ENCODE measurements around the gene SKI.
A peak's percentile ranks its signal among the peaks of the same experiment; 100 is the strongest.
"Not testable (repeated sequence)": the region's sequence is repeated elsewhere in the genome, so short reads cannot be mapped to it uniquely, and the experiment has no call there.

The SKI gene

DNA sequence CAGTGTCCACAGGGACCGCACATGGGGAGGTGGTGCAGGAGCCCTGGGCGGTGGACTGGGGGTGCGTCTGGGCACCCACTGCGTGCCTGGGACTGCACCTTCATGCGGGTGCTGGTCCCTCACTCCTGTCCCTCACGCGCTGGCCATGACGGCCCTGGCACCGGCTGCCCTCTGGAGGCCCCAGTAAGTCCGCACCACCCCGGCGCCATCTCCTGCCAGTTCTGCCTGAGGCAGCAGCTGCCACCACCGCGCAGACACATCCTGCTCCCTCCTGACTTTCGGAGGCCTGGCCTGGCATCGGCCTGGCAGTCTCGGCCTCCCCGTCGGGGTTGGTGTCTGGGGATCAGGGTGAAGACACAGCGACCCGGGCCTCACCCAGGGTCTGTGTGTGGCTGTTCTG is 98.4 kb downstream of the SKI start:
- Histone ChIP-seq H3K27ac (peak overlapping the region; percentile 50; the same call in 1 of the 2 replicates), H3K36me3 (ENCODE audit: insufficient read depth, low read length) (no peaks in the 10 kb centered on the region), H3K4me3 (no peak overlapping the region), H3K9ac (ENCODE audit: insufficient read length) (peak overlapping the region; percentile 59), H3K9me3 (ENCODE audit: low read depth, low read length) (no peaks in the 10 kb centered on the region)
- TF ChIP-seq FOXP2 (optimal IDR thresholded peaks at IDR 0.05; ENCODE audit: control extremely low read depth, extremely low read length, insufficient read depth), result no peak
- no peak for TF ChIP-seq EZH2 (IDR thresholded peaks at IDR 0.05)
- no peak for TF ChIP-seq POLR2AphosphoS5 (IDR thresholded peaks at IDR 0.05; ENCODE audit: borderline replicate concordance, low read depth, low read length)
- DNase-seq (ENCODE audit: low read depth, low spot score), result no peak

GRCh38 chr1:2327162-2327561 is 99.0 kb downstream of the SKI start:
- H3K9me3 ChIP-seq (ENCODE audit: low read depth, low read length); H3K4me3 ChIP-seq; DNase-seq (ENCODE audit: low read depth, low spot score); H3K36me3 ChIP-seq (ENCODE audit: insufficient read depth, low read length): not testable (repeated sequence)
- Histone ChIP-seq H3K9ac (ENCODE audit: insufficient read length) (peak overlapping the region; percentile 49), H3K27ac (peak overlapping the region; percentile 50; the same call in 1 of the 2 replicates)

- no peaks in the 10 kb centered on the region for H3K36me3 ChIP-seq (ENCODE audit: insufficient read depth, low read length)
- no peak overlapping the region for H3K9ac ChIP-seq (ENCODE audit: insufficient read length)
- no peak overlapping the region for H3K4me3 ChIP-seq
- no peak overlapping the region for H3K27ac ChIP-seq
- TF ChIP-seq EZH2 (IDR thresholded peaks at IDR 0.05), result no peak
- no peak for DNase-seq (ENCODE audit: low read depth, low spot score)
- no peaks in the 10 kb centered on the region for H3K9me3 ChIP-seq (ENCODE audit: low read depth, low read length)
Measured at GRCh38 chr1:2327841-2328240, 99.7 kb downstream of the SKI start.

DNA sequence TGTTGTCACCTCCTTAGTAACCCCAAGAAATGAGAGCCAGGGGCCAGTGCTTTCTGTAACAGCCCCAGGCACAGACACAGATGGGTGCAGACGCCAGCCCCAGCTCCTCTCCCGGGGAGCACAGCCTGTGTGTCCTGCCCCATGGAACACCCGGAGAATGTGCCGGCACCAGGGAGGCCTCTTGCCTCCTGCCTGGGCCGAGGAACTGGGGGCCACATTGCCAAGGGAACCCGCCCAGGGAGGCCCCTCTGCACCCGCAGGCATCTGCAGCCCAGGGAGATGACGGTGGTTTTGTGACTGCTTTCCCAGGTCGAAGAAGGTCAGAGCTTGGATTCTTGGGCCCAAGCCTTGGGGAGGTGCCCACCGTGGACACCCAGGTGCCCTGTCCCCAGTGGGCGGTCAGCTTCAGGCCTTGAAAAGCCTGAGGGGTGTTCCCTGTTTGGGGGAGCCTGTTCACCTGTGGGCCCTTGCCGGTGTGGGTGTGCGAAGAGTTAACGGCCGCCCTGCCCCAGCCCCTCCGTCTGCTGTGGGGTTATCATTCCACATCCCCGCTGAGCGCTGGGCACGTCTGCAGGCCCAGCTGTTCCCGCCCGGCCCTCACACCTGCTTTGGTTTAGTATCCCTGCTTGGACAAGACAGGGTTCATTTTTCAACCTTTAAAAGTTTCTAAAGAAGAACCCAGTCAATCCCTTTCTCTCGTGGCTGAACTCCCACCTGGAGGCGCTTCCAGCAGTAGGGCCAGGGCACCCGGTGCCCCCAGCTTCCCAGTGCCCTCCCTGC is 100.7 kb downstream of the SKI start:
- TF ChIP-seq EZH2 (IDR thresholded peaks at IDR 0.05), result no peak
- no peak for TF ChIP-seq POLR2AphosphoS5 (IDR thresholded peaks at IDR 0.05; ENCODE audit: borderline replicate concordance, low read depth, low read length)
- TF ChIP-seq FOXP2 (optimal IDR thresholded peaks at IDR 0.05; ENCODE audit: control extremely low read depth, extremely low read length, insufficient read depth), result no peak
- H3K9ac ChIP-seq (ENCODE audit: insufficient read length), result no peak overlapping the region
- no peak for DNase-seq (ENCODE audit: low read depth, low spot score)
- no peaks in the 10 kb centered on the region for H3K9me3 ChIP-seq (ENCODE audit: low read depth, low read length)
- no peak overlapping the region for H3K27ac ChIP-seq
- no peak overlapping the region for H3K4me3 ChIP-seq
- no peaks in the 10 kb centered on the region for H3K36me3 ChIP-seq (ENCODE audit: insufficient read depth, low read length)

DNA sequence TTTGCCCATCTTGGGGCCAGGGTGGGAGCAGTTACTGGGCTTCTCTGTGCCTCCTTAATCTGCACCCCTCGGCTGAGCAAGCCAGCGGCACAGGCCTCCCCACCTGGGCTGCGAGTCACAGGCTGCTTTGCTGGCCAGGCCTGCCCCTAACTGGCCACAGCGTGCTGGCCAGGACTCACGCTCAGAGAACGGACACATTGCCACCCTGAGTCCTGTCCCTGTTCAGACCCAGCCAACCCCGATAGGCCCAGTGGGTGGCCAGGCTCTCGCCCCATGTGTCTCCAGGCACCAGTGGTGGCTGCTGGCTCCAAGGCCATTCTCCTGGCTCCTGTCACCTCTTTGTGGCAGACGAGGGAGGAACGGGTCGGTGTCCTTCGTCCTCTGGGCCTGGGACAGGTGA is 101.9 kb downstream of the SKI start:
- no peak for DNase-seq (ENCODE audit: low read depth, low spot score)
- TF ChIP-seq FOXP2 (optimal IDR thresholded peaks at IDR 0.05; ENCODE audit: control extremely low read depth, extremely low read length, insufficient read depth) (no peak), POLR2AphosphoS5 (IDR thresholded peaks at IDR 0.05; ENCODE audit: borderline replicate concordance, low read depth, low read length) (no peak), EZH2 (IDR thresholded peaks at IDR 0.05) (no peak)
- H3K27ac ChIP-seq, result no peak overlapping the region
- H3K36me3 ChIP-seq (ENCODE audit: insufficient read depth, low read length), result no peaks in the 10 kb centered on the region
- H3K9me3 ChIP-seq (ENCODE audit: low read depth, low read length), result no peaks in the 10 kb centered on the region
- H3K4me3 ChIP-seq, result no peak overlapping the region
- H3K9ac ChIP-seq (ENCODE audit: insufficient read length), result no peak overlapping the region

GRCh38 chr1:2330519-2331199 is 102.5 kb downstream of the SKI start:
- no peak for DNase-seq (ENCODE audit: low read depth, low spot score)
- no peak overlapping the region for H3K27ac ChIP-seq
- no peaks in the 10 kb centered on the region for H3K36me3 ChIP-seq (ENCODE audit: insufficient read depth, low read length)
- no peak for TF ChIP-seq POLR2AphosphoS5 (IDR thresholded peaks at IDR 0.05; ENCODE audit: borderline replicate concordance, low read depth, low read length)
- TF ChIP-seq FOXP2 (optimal IDR thresholded peaks at IDR 0.05; ENCODE audit: control extremely low read depth, extremely low read length, insufficient read depth), result no peak
- no peak for TF ChIP-seq EZH2 (IDR thresholded peaks at IDR 0.05)
- H3K9me3 ChIP-seq (ENCODE audit: low read depth, low read length), result no peaks in the 10 kb centered on the region
- H3K9ac ChIP-seq (ENCODE audit: insufficient read length), result peak overlapping the region; percentile 53
- no peak overlapping the region for H3K4me3 ChIP-seq

DNA sequence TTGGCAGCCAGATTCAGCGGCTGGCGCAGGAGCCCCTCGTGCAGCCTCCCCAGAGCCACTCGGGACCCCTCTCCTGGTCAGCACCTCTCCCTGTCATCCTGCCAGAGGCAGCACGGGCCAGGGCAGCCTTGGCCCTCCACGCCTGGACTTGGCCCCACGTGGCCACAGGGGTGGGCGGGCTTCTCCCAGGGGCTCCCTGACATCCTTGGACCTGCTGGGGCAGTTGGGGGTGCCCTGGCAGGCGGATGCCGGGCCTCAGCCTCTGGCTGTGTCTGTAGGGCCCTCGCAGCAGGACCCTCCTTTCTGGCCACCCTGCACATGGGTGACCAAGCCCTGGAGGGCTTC is 103.1 kb downstream of the SKI start:
- Histone ChIP-seq H3K27ac (no peak overlapping the region), H3K36me3 (ENCODE audit: insufficient read depth, low read length) (no peaks in the 10 kb centered on the region), H3K9me3 (ENCODE audit: low read depth, low read length) (no peaks in the 10 kb centered on the region), H3K9ac (ENCODE audit: insufficient read length) (peak overlapping the region; percentile 53), H3K4me3 (no peak overlapping the region)
- DNase-seq (ENCODE audit: low read depth, low spot score), result no peak
- TF ChIP-seq POLR2AphosphoS5 (IDR thresholded peaks at IDR 0.05; ENCODE audit: borderline replicate concordance, low read depth, low read length), result no peak
- TF ChIP-seq EZH2 (IDR thresholded peaks at IDR 0.05), result no peak
- no peak for TF ChIP-seq FOXP2 (optimal IDR thresholded peaks at IDR 0.05; ENCODE audit: control extremely low read depth, extremely low read length, insufficient read depth)

DNA sequence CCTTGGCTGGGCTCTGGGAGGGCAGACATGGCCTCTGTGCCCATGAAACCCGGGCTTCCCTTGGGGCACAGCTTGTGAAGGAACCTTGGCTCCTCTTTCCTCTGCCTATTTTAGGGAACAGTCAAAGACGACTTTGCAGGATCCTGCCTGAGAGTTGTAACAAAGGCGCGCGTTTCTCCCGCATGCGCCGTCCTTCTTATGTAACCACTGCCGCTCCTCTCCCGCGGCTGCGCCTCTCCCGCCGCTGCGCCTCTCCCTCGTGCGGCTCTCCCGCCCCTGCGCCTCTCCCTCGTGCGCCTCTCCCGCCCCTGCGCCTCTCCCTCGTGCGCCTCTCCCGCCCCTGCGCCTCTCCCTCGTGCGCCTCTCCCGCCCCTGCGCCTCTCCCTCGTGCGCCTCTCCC is 103.5 kb downstream of the SKI start:
- not testable (repeated sequence) for H3K36me3 ChIP-seq (ENCODE audit: insufficient read depth, low read length); DNase-seq (ENCODE audit: low read depth, low spot score); H3K27ac ChIP-seq

DNA sequence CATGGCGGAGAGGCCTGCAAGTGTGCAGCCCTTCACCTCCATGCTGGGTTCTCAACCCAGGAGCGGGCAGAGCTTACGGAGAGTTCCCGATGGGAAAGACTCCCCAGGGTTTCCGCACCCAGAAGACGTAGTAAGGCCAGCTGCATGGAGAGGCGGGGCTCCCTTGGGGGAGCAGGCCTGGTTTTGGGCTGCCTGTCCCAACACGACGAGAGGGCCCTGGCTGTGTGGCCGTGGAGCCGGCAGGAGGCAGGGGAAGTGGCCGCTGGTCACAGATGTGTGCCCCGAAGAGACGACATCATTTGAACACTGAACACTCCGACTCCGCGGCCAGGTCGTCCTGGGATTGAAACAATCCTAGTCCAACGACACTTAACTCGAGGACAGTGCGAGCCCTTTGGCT is 106.2 kb downstream of the SKI start:
- no peak overlapping the region for H3K9ac ChIP-seq (ENCODE audit: insufficient read length)
- H3K4me3 ChIP-seq, result no peak overlapping the region
- H3K36me3 ChIP-seq (ENCODE audit: insufficient read depth, low read length), result no peaks in the 10 kb centered on the region
- no peaks in the 10 kb centered on the region for H3K9me3 ChIP-seq (ENCODE audit: low read depth, low read length)
- no peak for TF ChIP-seq POLR2AphosphoS5 (IDR thresholded peaks at IDR 0.05; ENCODE audit: borderline replicate concordance, low read depth, low read length)
- no peak overlapping the region for H3K27ac ChIP-seq
- no peak for DNase-seq (ENCODE audit: low read depth, low spot score)

More for the DNA sequence above, 103.5 kb downstream of the SKI start:
- H3K9me3 ChIP-seq (ENCODE audit: low read depth, low read length); H3K9ac ChIP-seq (ENCODE audit: insufficient read length); H3K4me3 ChIP-seq: not testable (repeated sequence)

Measured in SK-N-MC (cell line).